GM12891 (cell line): Measurements from ENCODE around the gene C18orf63.

Experiments used
- POLR2A ChIP-seq: IDR thresholded peaks from 2 replicates; pipeline ENCODE4 v1.6.1; 2011; ENCODE audit warnings: low read depth, low read length, control low read depth
- POLR2AphosphoS5 ChIP-seq: IDR thresholded peaks from 2 replicates; pipeline ENCODE4 v1.6.1; 2011; ENCODE audit warnings: low read depth, low read length, control low read depth
- SPI1 ChIP-seq: IDR thresholded peaks from 2 replicates; pipeline ENCODE4 v1.6.1; 2011; ENCODE audit warnings: low read depth, low read length, control low read depth
- TAF1 ChIP-seq: IDR thresholded peaks from 2 replicates; pipeline ENCODE4 v1.6.1; 2011; ENCODE audit warnings: low read depth, low read length, control low read depth

DNA sequence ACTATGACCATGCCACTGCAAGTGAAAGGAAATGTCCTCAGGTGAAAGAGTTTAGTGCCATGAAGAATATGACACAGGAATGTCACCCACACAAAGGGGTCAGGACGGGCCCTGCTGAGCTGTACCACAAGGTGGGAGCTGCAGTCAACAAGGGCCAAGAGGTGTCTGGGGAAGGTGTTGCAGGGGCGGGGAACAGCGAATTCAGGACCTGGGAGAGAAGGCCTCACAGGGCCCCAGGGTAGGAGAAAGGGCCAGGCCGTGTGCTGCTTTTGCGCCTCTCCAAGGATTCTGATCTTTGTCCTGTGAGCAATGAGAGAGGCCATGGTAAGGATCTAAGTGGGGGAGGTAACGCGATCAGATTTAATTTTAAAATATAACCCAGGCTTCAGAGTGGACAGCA is 47.5 kb upstream of the C18orf63 start:
- TF ChIP-seq POLR2A (no peak), POLR2AphosphoS5 (no peak), TAF1 (no peak), SPI1 (no peak)
